Neural cell (in vitro differentiated cells): ENCODE data around the gene MTF2. TPM values are rescaled to one million over a fixed set of nuclear protein-coding genes. Genes with fewer than 3 reads are reported as not detected.

ENCODE experiments used
- H2AFZ ChIP-seq: fragments of 200-600, 300-800 bp; sonication (generic), shearing (Covaris generic); 2 replicates; pipeline ENCODE4 v1.6.0; 2014; ENCODE audit warnings: low read depth, mild to moderate bottlenecking, antibody characterized with exemption, low read length, moderate library complexity
- H3F3A ChIP-seq: fragments of 200-600 bp; shearing (Covaris generic); 2 replicates; pipeline ENCODE4 v1.6.1; 2016; ENCODE audit warnings: mild to moderate bottlenecking, moderate library complexity, mixed read lengths, antibody characterized with exemption, low read length; ENCODE audit not compliant: insufficient read depth, poor library complexity, severe bottlenecking
- H3K27ac ChIP-seq: fragments of 200-600, 300-800 bp; sonication (generic), shearing (Covaris generic); 2 replicates; pipeline ENCODE4 v1.5.1; 2014; ENCODE audit warnings: mild to moderate bottlenecking, low read length, moderate library complexity
- H3K27me3 ChIP-seq: fragments of 300-800, 200-600 bp; sonication (generic), shearing (Covaris generic); 2 replicates; pipeline ENCODE4 v1.6.0; 2014; ENCODE audit warnings: mild to moderate bottlenecking, low read depth, low read length, moderate library complexity; ENCODE audit not compliant: insufficient read depth
- H3K36me3 ChIP-seq: fragments of 300-800, 200-600 bp; sonication (generic), shearing (Covaris generic); 2 replicates; pipeline ENCODE4 v1.5.1; 2014; ENCODE audit warnings: mild to moderate bottlenecking, antibody characterized with exemption, low read length, moderate library complexity; ENCODE audit not compliant: insufficient read depth
- H3K4me2 ChIP-seq: fragments of 300-800, 200-600 bp; sonication (generic), shearing (Covaris generic); 2 replicates; pipeline ENCODE4 v1.6.0; 2014; ENCODE audit warnings: mild to moderate bottlenecking, low read length
- H3K4me3 ChIP-seq: fragments of 300-800, 200-600 bp; sonication (generic), shearing (Covaris generic); 2 replicates; pipeline ENCODE4 v1.5.1; 2014; ENCODE audit warnings: mild to moderate bottlenecking, low read length, moderate library complexity
- H3K79me2 ChIP-seq: fragments of 200-600 bp; shearing (Covaris generic); replicated peaks from 2 replicates; pipeline ENCODE4 v1.6.0; 2014; ENCODE audit warnings: mild to moderate bottlenecking, low read length, moderate library complexity; ENCODE audit not compliant: insufficient read depth
- H3K9ac ChIP-seq: fragments of 300-800, 200-600 bp; sonication (generic), shearing (Covaris generic); 2 replicates; pipeline ENCODE4 v1.6.1; 2016; ENCODE audit warnings: mild to moderate bottlenecking, low read length, mixed read lengths
- H3K9me2 ChIP-seq: fragments of 200-600 bp; shearing (Covaris generic); 2 replicates; pipeline ENCODE4 v1.6.1; 2016; ENCODE audit warnings: mild to moderate bottlenecking, low read length, mixed read lengths; ENCODE audit not compliant: insufficient read depth
- H3K9me3 ChIP-seq: fragments of 200-600, 300-800 bp; sonication (generic), shearing (Covaris generic); 2 replicates; pipeline ENCODE4 v1.6.1; 2016; ENCODE audit warnings: mild to moderate bottlenecking, mixed run types, low read length, moderate library complexity, mixed read lengths
- H4K20me1 ChIP-seq: fragments of 200-600 bp; shearing (Covaris generic); 2 replicates; pipeline ENCODE4 v1.6.1; 2016; ENCODE audit warnings: mild to moderate bottlenecking, mixed run types; ENCODE audit not compliant: insufficient read depth
- CTCF ChIP-seq: fragments of 450-650 bp; IDR thresholded peaks from 2 replicates; pipeline ENCODE4 v1.5.1; 2014; ENCODE audit warnings: antibody characterized with exemption, mild to moderate bottlenecking, moderate library complexity; ENCODE audit not compliant: poor library complexity, severe bottlenecking
- EP300 ChIP-seq: fragments of 450-650 bp; conservative IDR thresholded peaks from 2 replicates; pipeline ENCODE4 v1.6.1; 2014; ENCODE audit warnings: antibody characterized with exemption, mild to moderate bottlenecking, moderate library complexity; ENCODE audit not compliant: poor library complexity, severe bottlenecking
- EZH2 ChIP-seq: fragments of 200-600, 300-800 bp; shearing (Covaris generic), sonication (generic); IDR thresholded peaks from 2 replicates; pipeline ENCODE4 v1.6.1; 2014; ENCODE audit warnings: antibody characterized with exemption, low read length, borderline replicate concordance, mild to moderate bottlenecking; ENCODE audit not compliant: insufficient read depth, poor library complexity, severe bottlenecking
- MXI1 ChIP-seq: fragments of 450-650 bp; conservative IDR thresholded peaks from 2 replicates; pipeline ENCODE4 v1.6.1; 2014; ENCODE audit warnings: antibody characterized with exemption, mild to moderate bottlenecking; ENCODE audit not compliant: poor library complexity, severe bottlenecking
- POLR2AphosphoS5 ChIP-seq: IDR thresholded peaks from 2 replicates; pipeline ENCODE4 v1.6.1; 2012
- RAD21 ChIP-seq: fragments of 450-650 bp; conservative IDR thresholded peaks from 2 replicates; pipeline ENCODE4 v1.6.1; 2014; ENCODE audit warnings: antibody characterized with exemption, mild to moderate bottlenecking, moderate library complexity
- SMC3 ChIP-seq: fragments of 450-650 bp; conservative IDR thresholded peaks from 2 replicates; pipeline ENCODE4 v1.6.1; 2014; ENCODE audit warnings: antibody characterized with exemption, mild to moderate bottlenecking, moderate library complexity; ENCODE audit not compliant: poor library complexity
- TAF1 ChIP-seq: IDR thresholded peaks from 2 replicates; pipeline ENCODE4 v1.6.1; 2012; ENCODE audit warnings: low read depth
- polyA plus RNA-seq: library from polyadenylated mRNA; depleted of rRNA; stranded (reverse); fragments of >200 nt; gene quantifications from 2 replicates; pipeline ENCODE4 v1.2.3, GENCODE V29; 2014
- TF ChIP-seq, protein P1 (sequence below): IDR thresholded peaks from 2 replicates; pipeline ENCODE4 v1.6.1; 2012; ENCODE audit warnings: borderline replicate concordance

The MTF2 gene
- polyA plus RNA-seq, 1 donor from 2014 or later: 124 TPM

DNA sequence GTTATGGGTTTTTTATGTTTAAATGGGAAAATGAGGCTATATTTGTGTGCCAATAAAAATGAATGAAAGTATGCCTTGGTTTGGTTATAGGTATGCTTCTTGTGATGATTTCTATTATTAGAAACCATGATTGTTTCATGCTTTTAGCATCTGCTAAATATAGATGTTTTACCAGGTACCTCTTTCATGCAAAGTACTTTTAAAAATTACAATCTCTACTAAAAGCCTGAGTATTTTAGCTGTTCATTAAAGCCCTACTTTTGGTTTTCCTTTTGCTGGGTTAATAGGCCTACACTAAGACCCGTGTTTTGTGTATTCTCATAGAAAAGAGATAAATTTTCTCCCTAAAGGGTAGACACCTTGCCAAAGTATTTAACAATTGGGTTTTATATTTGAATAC lies 32.0 kb downstream of the MTF2 start:
- no peaks in the 10 kb centered on the region for H3K36me3 ChIP-seq
- H3K4me2 ChIP-seq: no peak overlapping the region

DNA sequence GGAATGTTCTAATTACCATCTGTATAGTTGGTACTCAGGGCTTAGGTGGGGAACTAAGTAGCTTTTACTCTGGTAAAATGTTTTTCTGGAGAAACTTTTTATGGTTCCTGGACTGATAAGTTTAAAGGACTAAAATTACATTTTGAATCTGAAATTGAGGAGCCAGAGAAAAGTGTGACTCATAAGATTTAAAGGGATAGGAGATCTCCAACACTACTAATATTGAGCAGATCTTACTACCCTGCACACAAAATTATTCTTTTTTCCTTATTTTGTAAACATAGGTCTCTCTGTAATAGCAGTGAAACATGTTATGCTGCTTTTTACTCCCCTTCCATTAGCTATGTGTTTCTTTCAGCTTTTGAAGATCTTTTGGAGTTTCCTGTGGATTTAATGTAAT lies 32.5 kb downstream of the MTF2 start:
- Histone ChIP-seq H3F3A (no peaks in the 10 kb centered on the region), H3K79me2 (peaks cover 75% of the 10 kb centered on the region), H3K27me3 (no peaks in the 10 kb centered on the region), H3K4me3 (no peak overlapping the region), H2AFZ (no peak overlapping the region), H3K27ac (no peak overlapping the region), H3K36me3 (no peaks in the 10 kb centered on the region), H3K9me3 (no peaks in the 10 kb centered on the region), H4K20me1 (no peaks in the 10 kb centered on the region), H3K4me2 (no peak overlapping the region), H3K9ac (no peak overlapping the region), H3K9me2 (no peaks in the 10 kb centered on the region)
- TF ChIP-seq EP300 (no peak), MXI1 (no peak), POLR2AphosphoS5 (no peak), EZH2 (no peak), SMC3 (no peak), TAF1 (no peak), CTCF (no peak), RAD21 (no peak)
- TF ChIP-seq, protein P1, sequence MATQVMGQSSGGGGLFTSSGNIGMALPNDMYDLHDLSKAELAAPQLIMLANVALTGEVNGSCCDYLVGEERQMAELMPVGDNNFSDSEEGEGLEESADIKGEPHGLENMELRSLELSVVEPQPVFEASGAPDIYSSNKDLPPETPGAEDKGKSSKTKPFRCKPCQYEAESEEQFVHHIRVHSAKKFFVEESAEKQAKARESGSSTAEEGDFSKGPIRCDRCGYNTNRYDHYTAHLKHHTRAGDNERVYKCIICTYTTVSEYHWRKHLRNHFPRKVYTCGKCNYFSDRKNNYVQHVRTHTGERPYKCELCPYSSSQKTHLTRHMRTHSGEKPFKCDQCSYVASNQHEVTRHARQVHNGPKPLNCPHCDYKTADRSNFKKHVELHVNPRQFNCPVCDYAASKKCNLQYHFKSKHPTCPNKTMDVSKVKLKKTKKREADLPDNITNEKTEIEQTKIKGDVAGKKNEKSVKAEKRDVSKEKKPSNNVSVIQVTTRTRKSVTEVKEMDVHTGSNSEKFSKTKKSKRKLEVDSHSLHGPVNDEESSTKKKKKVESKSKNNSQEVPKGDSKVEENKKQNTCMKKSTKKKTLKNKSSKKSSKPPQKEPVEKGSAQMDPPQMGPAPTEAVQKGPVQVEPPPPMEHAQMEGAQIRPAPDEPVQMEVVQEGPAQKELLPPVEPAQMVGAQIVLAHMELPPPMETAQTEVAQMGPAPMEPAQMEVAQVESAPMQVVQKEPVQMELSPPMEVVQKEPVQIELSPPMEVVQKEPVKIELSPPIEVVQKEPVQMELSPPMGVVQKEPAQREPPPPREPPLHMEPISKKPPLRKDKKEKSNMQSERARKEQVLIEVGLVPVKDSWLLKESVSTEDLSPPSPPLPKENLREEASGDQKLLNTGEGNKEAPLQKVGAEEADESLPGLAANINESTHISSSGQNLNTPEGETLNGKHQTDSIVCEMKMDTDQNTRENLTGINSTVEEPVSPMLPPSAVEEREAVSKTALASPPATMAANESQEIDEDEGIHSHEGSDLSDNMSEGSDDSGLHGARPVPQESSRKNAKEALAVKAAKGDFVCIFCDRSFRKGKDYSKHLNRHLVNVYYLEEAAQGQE: no peak

More for the DNA sequence above, 32.0 kb downstream of the MTF2 start:
- peaks cover 80% of the 10 kb centered on the region for H3K79me2 ChIP-seq
- no peaks in the 10 kb centered on the region for H3F3A ChIP-seq
- no peak overlapping the region for H3K27ac ChIP-seq
- no peak overlapping the region for H3K9ac ChIP-seq
- H3K27me3 ChIP-seq: no peaks in the 10 kb centered on the region
- no peaks in the 10 kb centered on the region for H3K9me2 ChIP-seq
- H3K9me3 ChIP-seq: no peaks in the 10 kb centered on the region
- no peaks in the 10 kb centered on the region for H4K20me1 ChIP-seq
- H2AFZ ChIP-seq: no peak overlapping the region
- TF ChIP-seq POLR2AphosphoS5: no peak
- no peak for TF ChIP-seq RAD21
- H3K4me3 ChIP-seq: no peak overlapping the region

GRCh38 chr1:93113127-93113526 lies 34.0 kb downstream of the MTF2 start:
- peaks cover 62% of the 10 kb centered on the region for H3K79me2 ChIP-seq
- no peaks in the 10 kb centered on the region for H3K9me2 ChIP-seq
- no peak overlapping the region for H3K4me3 ChIP-seq
- no peak overlapping the region for H3K9ac ChIP-seq
- no peaks in the 10 kb centered on the region for H4K20me1 ChIP-seq
- H2AFZ ChIP-seq: no peak overlapping the region
- no peaks in the 10 kb centered on the region for H3K27me3 ChIP-seq
- H3K36me3 ChIP-seq: peaks cover 3% of the 10 kb centered on the region
- no peaks in the 10 kb centered on the region for H3F3A ChIP-seq
- no peak overlapping the region for H3K4me2 ChIP-seq
- no peak overlapping the region for H3K27ac ChIP-seq
- TF ChIP-seq CTCF (no peak), MXI1 (no peak), EP300 (no peak), POLR2AphosphoS5 (no peak), SMC3 (no peak), EZH2 (no peak)
- TF ChIP-seq, protein P1: no peak
- no peaks in the 10 kb centered on the region for H3K9me3 ChIP-seq
